ENCODE results near the gene TXNDC8.
"Not testable (repeated sequence)": the region's sequence is repeated elsewhere in the genome, so short reads cannot be mapped to it uniquely, and the experiment has no call there.

Gene TXNDC8

DNA sequence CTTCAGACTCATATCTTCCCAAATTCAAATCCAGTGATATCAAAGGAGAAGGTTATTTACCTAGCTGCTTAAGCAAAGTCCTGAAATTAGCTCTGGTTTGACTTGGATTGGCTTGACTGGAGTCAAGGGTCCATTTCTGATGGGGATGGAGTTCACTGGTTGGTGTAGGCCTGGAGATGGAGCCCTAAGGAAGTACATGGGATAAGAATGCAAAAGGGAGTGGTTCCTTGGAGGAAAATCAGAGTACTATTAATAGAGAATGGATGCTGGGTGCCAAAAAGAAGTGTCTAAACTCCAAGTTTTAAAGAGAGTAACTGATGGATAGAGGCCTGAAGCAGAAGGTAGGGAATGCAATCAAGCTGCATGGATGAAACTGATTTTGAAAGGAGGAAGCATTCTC, 13.8 kb downstream of the TXNDC8 start:
- DNase-seq: no peak

DNA sequence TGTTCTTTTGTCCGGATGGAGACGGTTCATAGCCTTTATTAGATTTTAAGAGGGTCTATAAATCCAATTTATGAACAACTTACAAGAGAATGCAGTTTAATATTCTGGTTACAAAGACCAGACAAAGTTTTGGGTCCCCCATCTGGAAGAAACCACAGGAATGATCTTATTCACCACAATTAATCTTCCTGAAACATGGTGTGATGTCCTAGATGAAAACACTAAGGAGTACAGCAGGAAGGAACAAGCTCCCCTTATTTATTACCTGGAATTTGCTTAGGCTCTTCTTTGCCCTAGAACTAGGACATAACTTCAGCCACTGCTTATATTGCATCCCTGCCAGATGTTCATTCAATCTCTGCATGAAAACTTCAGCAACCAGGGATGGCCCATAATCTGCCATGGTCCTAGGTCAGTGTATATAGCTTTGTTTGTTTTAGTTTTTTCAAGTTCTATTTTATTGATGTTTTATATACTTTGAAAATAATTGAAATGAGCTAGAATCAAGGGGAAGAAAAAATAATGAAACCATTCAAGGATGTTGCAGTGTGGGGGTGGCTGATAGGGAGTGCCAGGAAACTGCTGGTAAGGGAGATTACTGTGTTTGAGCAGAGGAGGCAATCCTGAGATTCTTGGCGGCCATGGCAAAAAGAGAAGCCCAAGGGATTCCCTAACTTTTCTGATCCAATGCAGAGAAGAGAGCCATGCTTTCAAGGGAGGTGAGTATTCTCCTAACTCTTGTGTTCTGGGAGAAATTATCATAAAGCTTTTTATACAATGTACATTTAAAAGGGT, 16.8 kb downstream of the TXNDC8 start:
- no peak for DNase-seq

DNA sequence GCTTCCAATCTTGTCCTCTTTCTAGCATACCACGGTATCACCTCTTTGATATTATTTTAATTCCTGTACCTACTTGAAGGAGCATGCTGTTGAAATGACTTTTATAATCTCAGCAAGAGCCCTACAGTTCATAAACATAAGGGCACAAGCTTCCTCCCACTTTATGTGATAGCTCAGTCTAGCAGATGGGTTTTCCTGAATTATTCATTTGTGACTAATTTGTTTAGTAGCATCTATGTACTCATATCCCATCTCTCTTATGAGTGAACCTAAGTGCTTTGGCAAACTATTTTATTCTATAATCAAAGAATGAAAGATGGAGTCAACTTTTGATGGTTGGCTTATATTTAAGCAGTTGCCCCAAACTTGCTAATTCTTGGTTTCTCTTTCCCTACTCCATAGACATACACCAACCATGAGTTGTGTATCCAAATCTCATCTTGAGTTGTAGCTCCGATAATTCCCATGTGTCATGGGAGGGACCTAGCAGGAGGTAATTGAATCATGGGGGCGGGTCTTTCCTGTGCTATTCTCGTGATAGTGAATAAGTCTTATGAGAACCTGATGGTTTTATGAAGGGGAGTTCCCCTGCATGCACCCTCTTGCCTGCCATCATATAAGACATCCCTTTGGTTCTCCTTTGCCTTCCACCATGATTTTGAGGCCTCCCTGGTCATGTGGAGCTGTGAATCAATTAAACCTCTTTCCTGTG, 17.7 kb downstream of the TXNDC8 start:
- no peak for DNase-seq

DNA sequence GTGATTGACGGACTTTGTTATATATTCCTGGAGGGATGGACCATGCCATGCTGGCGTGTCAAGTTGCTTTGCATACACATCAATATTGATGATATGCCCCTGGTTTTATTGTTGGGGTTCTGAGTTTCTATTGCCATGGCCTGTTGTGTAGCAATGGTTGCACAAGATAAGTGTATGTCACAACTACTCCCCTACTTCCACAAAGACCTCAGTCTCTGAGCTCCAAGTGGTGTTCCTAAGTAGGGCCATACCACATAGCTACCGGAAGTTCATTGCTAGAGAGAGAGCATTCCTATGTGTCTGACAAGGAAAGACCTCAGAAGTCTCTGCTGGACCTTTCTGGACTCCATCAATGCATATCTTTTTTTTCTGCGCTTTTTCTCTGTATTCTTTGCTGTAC, 19.8 kb downstream of the TXNDC8 start:
- no peak for DNase-seq

DNA sequence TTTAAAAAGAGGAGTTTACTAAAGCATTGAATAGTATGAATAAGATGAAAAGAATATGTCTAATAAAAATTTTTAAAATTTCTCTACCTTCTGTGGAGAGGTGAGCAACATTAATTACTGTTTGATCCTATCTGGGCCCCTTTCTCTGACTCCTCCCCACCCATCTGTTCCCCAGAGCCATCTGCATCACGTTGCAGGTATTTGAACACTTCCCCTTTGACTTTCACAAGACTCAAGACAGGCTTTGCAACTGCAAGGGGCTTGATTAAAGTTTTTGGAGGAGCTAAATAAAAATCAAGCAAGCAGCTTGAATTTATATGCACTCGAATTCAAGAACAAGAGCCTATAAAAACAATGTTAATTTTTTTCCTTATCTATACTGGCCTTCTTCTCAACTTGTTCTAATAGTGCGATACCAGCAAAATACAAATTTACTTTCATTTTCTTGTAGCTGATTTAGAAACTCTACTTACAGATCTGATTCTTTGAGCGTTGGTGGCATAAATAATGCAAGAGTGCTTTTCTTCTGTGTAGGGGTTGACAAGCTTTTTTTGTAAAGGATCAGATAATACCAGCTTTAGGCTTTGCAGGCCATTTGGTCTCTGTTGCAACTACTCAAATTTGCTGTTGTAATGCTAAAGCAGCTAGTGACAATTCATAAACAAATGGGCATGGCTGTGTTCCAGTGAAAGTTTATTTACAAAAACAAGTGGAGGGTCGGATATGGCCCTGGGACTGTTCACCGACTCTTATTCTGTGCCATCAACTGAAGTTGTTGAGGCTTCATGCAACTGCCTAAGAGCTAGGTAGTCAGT, 21.2 kb downstream of the TXNDC8 start:
- DNase-seq: no peak

DNA sequence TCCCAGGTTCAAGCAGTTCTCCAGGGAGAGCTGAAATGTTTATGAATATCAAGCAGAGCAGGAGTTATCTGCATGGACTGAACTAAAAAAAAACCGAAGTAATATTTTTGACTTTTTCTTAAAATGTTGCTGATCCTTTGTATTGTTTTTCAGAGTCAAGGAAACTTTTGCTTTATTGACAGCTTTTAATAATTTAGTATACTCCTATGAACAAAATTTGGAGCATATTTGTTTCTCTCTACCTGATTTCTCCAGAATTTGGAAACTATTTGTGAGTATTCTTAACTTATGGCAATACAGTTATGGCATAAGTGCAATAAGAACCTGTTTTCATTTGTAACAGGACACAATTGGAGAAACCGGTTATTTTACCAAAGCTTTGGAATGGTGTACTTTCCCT, 25.7 kb downstream of the TXNDC8 start:
- not testable (repeated sequence) for DNase-seq

DNA sequence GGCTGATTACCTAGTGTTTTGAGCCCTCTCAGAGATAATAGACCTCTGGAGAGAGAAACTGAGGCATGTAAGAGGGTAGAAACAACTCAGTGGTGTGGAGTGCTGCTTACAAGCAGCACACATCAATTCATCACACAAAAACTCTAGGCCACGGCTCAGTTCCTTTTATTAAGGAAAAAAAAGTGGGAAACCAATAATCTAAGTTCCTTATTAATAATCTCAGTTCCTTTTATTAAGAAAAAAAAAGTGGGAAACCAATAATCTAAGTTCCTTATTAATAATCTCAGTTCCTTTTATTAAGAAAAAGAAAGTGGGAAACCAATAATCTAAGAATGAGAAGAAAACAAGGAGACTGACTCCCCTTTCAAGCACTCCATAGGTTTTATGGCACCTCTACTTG, 28.0 kb downstream of the TXNDC8 start:
- DNase-seq: no peak

DNA sequence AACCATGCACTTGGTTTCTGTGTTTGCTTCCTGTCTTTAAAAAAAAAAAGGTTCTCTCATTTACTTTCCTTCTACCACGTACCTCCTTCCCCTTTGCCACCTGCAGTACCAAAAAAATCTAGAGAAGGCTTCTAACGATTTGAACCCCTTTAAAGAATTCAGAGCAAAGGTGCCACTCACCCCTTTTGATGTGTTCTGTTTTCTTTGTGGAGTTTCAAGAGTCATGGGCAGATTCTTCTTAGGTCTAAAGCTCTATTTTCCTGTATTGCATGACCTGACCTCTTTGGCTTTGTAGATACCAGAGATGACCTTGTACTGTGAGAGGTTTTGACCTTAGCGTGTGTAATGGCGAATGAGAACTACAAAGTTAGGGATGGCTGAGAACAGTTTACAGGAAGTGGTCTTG, 29.0 kb downstream of the TXNDC8 start:
- DNase-seq: no peak

DNA sequence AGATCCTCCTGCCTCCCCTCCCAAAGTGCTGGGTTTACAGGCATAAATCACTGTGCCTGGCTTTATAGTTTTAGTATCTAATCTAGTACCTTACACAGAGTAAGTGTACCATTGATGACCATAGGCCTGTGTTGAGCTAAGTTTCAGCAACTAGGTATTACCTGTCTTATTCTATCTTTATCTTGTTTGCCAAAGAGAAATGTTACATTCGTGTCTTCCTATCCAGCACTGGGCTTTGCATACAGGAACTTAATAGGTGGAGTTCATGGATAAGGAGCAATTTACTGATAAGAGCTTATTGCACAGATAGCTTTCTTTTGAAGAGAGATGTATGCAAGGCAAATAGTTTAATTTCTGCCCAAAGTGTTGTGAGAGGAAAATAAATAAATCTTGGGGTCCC, 30.5 kb downstream of the TXNDC8 start:
- DNase-seq: no peak

DNA sequence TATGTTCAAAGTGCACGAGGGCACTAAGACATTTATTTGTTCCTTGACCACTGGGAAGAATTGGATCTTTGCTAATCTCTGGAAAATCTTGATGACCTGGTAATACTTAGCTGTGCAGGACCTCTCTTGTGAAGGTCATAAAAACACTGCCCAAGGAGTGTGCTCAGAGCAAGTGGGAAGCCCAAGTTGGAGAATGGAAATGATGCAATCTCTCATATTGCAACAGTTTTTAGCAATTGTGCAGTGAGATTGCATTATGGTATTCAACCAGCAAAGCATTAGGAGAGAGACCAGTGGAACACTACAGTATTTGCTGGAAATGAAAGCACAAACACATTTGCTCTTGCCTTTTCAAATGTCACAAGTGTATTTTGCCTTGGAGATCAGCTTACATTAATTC, 34.5 kb downstream of the TXNDC8 start:
- no peak for DNase-seq

DNA sequence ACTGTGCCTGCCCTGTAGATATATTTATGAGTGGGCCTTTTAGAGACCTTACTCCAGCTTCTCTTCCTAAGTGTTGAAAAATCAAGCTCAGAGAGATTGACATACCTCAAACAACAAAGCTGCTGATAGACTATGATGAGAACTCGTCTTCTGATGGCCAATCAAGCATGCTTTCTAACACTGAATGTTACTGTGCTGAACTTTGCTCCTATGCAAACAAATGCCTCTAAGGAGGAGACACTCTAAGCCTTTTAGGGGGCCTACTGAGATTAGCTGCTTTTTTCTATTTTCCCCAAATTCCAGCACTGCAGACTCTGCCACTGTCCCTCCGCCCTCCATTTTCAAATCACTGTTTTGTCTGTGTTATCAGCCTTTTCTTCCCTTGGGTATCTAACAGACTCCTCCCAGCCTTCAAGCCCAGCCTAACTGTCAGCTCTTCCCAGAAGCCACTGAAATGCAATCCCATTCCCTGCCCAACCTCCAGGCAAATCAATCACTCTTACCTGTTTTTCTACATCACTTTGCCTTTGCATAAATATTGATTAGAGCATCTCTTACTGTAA, 39.5 kb downstream of the TXNDC8 start:
- no peak for DNase-seq

DNA sequence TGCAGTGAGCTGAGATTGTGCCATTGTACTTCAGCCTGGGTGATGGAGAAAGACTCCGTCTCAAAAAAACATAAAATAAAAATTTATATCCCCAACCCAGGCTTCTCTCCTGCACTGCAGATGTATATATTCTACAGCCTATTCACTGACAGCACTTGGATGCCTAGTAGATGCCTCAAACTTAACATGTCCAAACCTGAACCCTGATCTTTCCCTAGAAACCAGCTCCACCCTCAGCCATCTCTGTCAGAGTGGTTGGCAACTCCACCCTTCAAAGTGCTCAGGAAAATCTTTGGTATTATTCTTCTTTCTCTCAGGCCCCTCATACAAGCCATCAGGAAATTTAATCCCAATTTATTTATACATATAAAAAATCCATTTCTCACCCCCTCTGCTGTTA, 44.4 kb downstream of the TXNDC8 start:
- no peak for DNase-seq

DNA sequence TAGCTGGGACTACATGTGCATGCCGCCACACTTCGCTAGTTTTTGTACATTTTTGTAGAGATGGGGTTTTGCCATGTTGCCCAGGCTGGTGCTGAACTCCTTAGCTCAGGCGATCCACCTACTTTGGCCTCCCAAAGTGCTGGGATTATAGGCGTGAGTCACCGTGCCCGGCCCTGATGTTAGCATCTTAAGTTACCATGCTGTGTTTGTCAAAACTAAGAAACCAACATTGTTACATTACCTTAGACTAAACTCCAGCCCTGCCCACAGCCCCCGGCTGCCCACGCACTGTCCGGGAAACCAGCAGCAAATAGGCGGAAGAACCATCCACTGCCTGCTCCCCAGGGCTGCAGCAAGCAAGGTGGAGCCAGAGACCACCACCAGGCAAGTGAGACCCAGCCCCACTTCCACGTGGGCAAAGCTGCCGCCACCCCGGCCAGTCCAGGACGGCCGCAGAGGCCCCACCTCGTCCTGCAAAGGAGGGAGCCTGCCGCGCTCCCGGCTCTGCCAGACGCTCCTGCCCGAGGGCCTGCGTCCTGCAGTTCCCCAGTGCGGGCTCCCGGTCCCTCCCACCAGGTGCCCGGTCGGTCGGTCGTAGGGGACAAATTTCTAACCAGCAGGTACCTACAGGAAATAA, 45.6 kb downstream of the TXNDC8 start:
- no peak for DNase-seq

DNA sequence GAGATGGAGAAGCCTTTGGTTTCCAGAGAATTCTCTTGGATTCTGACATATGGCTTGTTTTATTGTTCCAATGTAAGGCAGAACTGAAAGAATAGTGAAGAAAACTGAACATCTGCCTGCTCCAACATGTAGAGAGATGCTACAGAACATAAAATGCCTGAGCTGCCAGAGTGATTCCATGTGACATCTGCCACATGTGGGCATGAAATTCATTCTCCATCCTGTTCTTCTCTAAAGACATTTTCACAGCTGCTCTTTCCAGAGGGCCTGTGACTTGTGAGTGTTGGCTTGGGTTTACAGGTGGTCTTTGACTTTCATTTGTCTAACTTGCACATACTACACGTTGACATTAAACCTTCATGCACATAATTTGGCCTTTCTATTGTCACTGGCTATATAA, 47.7 kb downstream of the TXNDC8 start:
- no peak for DNase-seq

DNA sequence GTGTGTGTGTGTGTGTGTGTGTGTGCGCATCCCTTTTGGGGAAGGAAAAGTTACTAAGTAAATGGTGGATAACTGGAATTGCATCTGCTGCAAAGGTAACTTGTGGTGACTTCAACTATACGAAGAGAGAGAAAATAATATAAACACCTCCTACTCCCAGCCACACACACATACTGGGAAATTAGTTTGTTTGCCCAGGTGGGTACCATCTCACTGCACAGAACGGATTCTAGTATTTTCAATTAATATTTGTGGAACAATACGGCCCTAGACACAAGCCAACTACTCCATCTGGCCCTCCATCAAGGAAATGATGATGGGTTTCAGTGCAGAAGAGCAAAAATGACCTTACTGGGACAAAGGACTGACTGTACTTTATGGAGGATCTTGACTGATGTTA, 49.2 kb downstream of the TXNDC8 start:
- no peak for DNase-seq

DNA sequence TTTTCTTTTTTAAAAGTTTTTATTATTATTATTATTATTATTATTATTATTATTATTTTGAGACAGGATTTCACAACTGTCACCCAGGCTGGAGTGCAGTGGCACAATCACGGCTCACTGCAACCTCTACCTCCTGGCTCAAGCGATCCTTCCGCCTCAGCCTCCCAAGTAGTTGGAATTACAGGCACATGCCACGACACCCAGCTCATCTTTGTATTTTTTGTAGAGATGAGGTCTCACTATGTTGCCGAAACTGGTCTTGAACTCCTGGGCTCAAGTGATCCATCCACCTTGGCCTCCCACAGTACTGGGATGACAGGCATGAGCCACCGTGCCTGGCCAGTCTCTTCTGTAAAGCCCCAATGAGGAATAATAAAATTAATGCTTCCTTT, 50.4 kb downstream of the TXNDC8 start:
- DNase-seq: no peak

DNA sequence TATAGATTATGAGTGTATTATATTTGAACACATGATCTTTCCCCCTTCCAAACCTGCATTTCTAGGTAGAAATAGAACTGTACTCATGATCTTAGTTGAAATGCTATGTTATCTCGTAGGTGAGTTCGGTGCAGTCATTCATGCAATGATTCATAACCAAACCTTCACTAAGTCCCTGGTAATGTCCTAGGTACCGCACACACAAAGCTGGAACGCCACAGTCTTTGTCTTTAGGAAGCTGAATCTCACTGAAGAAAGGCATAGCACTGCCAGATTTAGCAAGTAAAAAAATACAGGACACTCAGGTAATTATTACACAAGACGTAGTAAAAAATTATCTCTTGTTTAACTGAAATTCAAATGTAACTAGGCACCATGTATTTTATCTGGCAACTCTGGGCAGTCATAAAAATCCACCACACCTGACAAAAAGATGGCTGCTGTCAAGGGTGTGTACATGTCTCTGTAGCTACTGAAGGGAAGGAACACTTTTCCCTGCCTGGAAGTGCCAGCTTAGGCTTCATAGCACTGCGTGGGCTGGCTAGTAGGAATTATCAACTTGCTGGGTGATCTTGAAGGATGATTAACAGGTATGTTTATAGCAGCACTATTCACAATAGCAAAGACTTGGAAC, 53.3 kb downstream of the TXNDC8 start:
- no peak for DNase-seq

DNA sequence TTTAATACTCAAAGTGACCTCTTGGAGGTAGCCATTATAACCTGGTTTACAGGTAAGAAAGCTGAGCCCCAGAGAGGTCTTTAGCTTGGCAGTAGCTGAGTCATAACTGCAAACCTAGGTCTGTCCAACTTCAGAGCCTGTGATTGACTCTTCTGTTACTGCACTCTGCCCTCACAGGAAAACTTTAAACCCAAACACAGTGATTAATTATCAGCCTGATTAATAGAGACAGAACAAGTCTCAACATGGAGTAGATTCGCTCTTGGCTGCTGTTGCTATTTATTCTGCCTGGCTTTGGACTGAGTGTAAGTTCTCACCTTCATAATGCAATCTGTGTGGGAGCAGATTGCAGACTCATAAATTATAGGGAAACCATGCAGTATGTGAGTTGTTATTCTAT, 53.9 kb downstream of the TXNDC8 start:
- no peak for DNase-seq

DNA sequence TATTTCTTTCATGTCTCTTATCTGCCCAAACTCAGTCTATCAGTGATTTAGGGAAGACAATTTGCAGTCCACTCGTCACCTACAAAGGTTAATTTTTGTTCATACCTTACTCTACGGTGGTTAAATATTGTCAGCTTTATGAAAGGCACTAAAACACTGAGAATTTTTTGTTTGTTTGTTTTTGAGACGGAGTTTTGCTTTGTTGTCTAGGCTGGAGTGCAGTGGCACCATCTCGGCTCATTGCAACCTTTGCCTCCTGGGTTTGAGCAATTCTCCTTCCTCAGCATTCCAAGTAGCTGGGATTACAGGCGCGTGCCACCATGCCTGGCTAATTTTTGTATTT, 55.0 kb downstream of the TXNDC8 start:
- DNase-seq: no peak

DNA sequence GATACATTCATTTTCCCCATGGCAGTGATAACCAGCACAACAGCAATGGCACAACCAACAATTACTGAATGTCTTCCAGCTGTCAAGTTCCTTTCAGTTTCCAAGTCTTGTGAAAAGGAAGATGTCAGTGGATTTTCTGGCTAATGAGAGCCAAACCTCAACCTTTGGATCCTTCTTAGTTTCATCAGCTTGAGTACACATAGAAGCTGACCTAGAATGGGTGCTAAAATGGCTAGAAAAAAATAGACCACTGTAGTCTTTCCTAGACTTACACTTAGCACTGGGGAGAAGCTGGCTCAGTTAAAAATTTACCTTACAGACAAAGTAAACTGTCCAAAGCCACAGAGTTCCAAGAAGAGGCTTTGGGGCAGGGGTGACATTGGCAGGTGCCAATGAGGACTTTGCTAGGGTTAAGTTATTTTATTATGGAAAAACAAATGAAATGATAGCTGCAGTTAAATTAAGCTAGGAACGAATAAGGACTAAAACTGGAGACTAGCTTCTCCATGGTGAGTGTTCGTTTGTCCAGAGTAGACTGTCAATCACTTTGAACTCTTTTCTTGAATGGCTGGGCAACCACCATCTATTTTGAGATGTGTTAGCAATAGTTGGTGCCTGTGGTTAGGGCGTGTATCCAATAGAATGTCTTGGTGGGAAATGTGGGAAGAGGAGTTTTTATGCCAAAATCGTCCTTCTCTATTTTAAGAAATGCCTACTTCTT, 55.5 kb downstream of the TXNDC8 start:
- no peak for DNase-seq

DNA sequence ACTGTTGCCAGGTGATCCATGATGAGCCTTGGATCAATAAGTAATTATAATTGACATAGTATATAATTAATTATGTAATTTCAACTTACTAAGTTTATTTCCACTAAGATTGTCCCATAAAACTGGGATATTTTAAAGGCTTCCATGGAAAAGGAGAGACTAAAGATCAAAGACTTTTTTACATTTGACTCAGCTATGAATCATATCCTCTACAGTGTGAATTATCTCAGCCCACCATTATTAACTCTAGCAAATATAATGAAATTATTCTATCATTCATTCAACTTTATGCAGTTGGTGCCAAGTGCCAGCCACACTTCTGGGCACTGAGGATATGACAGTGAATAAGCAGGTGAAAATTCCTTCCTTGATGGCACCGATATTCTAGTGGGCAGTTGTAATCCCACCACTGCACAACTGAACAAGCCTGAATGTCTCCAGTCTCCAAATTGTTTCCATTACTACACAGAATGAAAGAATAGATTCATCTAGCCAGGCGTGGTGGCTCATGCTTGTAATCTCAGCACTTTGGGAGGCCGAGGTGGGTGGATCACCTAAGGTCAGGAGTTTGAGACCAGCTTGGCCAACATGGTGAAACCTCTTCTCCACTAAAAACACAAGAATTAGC, 59.5 kb downstream of the TXNDC8 start:
- DNase-seq: no peak

Measured in stimulated activated CD4-positive, alpha-beta T cell treated with anti-CD3 and anti-CD28 coated beads, Interleukin-4, amount 100 ng/mL, for 1 hour (primary cell).